ENCODE results near the gene CALML3.

GRCh38 chr10:5555881-5556280 lies 31.1 kb downstream of the CALML3 start:
- TF ChIP-seq POLR2AphosphoS5 (IDR thresholded peaks at IDR 0.05) = no peak
- TF ChIP-seq CTCF (IDR thresholded peaks at IDR 0.05; ENCODE audit: poor library complexity, severe bottlenecking) = no peak
- no peak for TF ChIP-seq EZH2 (IDR thresholded peaks at IDR 0.05; ENCODE audit: borderline replicate concordance, insufficient read depth, low read length, poor library complexity, severe bottlenecking)
- TF ChIP-seq TAF1 (IDR thresholded peaks at IDR 0.05; ENCODE audit: low read depth) = no peak

Measured in neural cell (in vitro differentiated cells).